ENCODE results near the gene B4GALT2.

- TF ChIP-seq POLR2A (IDR thresholded peaks at IDR 0.05; ENCODE audit: borderline replicate concordance, extremely low read depth, insufficient read depth, insufficient read length) (no peak), CEBPB (IDR thresholded peaks at IDR 0.05; ENCODE audit: low read depth) (no peak)
Measured at GRCh38 chr1:43983253-43983899, 4.4 kb downstream of the B4GALT2 start.

Data from HCT116 (cell line).